ENCODE measurements around the gene BRSK2. TPM values are rescaled to one million over a fixed set of nuclear protein-coding genes. Genes with fewer than 3 reads are reported as not detected.
A peak's percentile ranks its signal among the peaks of the same experiment; 100 is the strongest.

The BRSK2 gene
- total RNA-seq, 1 experiment from 2014 or later, result 32.2 TPM

- intact Hi-C loops (cut with micrococcal nuclease; ENCODE audit: unreplicated experiment), result no loop called here
- Histone ChIP-seq H3K4me1 (ENCODE audit: control insufficient read depth, insufficient read depth, low read length) (peaks cover 7% of the 10 kb centered on the region), H3K36me3 (ENCODE audit: control insufficient read depth, insufficient read depth, low read length) (no peaks in the 10 kb centered on the region), H3K27ac (ENCODE audit: low read length) (no peak overlapping the region), H3K27me3 (ENCODE audit: control insufficient read depth, insufficient read depth, low read length) (no peaks in the 10 kb centered on the region), H3K4me3 (ENCODE audit: low read depth in 2 of 2, low read length in 2 of 2) (no peak overlapping the region), H3K9me3 (ENCODE audit: control insufficient read depth, insufficient read depth, low read depth, low read length) (no peaks in the 10 kb centered on the region)
- ChIA-PET CTCF (no interaction called here), POLR2A (no interaction called here)
- ATAC-seq (no peak), DNase-seq (ENCODE audit: low read depth, low spot score) (no peak)
- in situ Hi-C loops (cut with HindIII; ENCODE audit: low pct_unique_long_range_greater_than_20kb, low sequenced_read_pairs), result no loop called here
- TF ChIP-seq POLR2AphosphoS5 (IDR thresholded peaks at IDR 0.05; ENCODE audit: low read depth, low read length) (0 out of 2 replicates have a peak, but pooled peaks have one; percentile 4), TCF7L2 (IDR thresholded peaks at IDR 0.05; ENCODE audit: low read depth, low read length) (no peak)
- BruUV-seq (replicated peaks), result no TSS peak
Observed at GRCh38 chr11:1462698-1462975, 72.9 kb downstream of the BRSK2 start.

DNA sequence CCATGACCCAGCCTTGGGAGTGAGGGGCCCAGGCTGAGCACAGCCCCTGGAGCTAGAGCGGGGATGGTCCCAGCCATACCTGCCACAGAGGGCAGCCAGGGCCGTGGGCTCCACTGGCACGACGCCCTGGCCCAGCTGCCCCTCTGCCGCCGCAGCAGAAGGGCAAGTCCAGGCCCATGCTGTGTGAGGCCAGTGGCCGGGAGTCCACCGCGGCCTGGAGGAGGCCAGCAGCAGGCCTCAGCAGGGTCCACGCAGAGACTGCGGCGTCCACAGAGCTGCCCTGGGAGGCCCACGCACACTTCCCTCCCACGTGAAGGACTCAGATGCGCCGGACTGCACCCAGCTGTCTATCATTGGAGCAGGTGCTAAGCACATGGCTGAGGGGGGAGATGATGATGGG, 73.3 kb downstream of the BRSK2 start:
- intact Hi-C loops (cut with micrococcal nuclease; ENCODE audit: unreplicated experiment), result no loop called here

DNA sequence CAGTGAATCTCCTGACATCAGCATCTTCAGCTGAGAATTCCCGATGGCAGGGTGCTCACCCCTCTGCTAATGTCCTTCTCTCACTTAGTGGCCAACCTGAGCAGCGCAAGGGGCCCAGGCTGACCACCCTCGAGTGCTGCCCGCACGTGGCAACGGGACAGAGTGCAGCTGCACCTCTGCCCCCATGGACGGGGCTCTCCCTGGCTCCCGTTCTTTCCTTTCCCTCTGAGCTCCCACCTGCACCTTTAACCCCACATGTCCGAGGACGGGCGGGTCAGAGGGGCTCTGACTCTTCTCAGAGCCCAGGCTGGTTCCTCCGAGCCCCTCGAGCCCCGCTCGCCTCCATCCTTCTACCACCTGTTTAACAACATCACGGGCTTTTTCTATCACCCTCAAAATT, 77.0 kb downstream of the BRSK2 start:
- in situ Hi-C loops (cut with HindIII; ENCODE audit: low pct_unique_long_range_greater_than_20kb, low sequenced_read_pairs), result no loop called here
- ChIA-PET CTCF (interaction anchor here (0.6 to 1.1 kb wide), 2 partner anchors 20 to 163 kb away, joined by 3 to 16 read pairs; no protein-coding TSS in a partner anchor), POLR2A (no interaction called here)
- intact Hi-C loops (cut with micrococcal nuclease; ENCODE audit: unreplicated experiment), result no loop called here
- no peaks in the 10 kb centered on the region for H3K4me1 ChIP-seq (ENCODE audit: control insufficient read depth, insufficient read depth, low read length)
- DNase-seq (ENCODE audit: low read depth, low spot score) (no peak), ATAC-seq (no peak)
- H3K9me3 ChIP-seq (ENCODE audit: control insufficient read depth, insufficient read depth, low read depth, low read length), result no peaks in the 10 kb centered on the region
- no peak overlapping the region for H3K4me3 ChIP-seq (ENCODE audit: low read depth in 2 of 2, low read length in 2 of 2)
- no peak overlapping the region for H3K27ac ChIP-seq (ENCODE audit: low read length)
- no peaks in the 10 kb centered on the region for H3K27me3 ChIP-seq (ENCODE audit: control insufficient read depth, insufficient read depth, low read length)
- BruUV-seq (replicated peaks), result no TSS peak
- no peak for TF ChIP-seq SIN3A (IDR thresholded peaks at IDR 0.05; ENCODE audit: borderline replicate concordance, insufficient read depth, low read depth, low read length)
- no peaks in the 10 kb centered on the region for H3K36me3 ChIP-seq (ENCODE audit: control insufficient read depth, insufficient read depth, low read length)

More for the DNA sequence above, 73.3 kb downstream of the BRSK2 start:
- DNase-seq (ENCODE audit: low read depth, low spot score), result no peak
- POLR2A ChIA-PET, result no interaction called here
- Histone ChIP-seq H3K36me3 (ENCODE audit: control insufficient read depth, insufficient read depth, low read length) (no peaks in the 10 kb centered on the region), H3K9me3 (ENCODE audit: control insufficient read depth, insufficient read depth, low read depth, low read length) (no peaks in the 10 kb centered on the region), H3K4me1 (ENCODE audit: control insufficient read depth, insufficient read depth, low read length) (peaks cover 6% of the 10 kb centered on the region), H3K4me3 (ENCODE audit: low read depth in 2 of 2, low read length in 2 of 2) (no peak overlapping the region), H3K27ac (ENCODE audit: low read length) (no peak overlapping the region), H3K27me3 (ENCODE audit: control insufficient read depth, insufficient read depth, low read length) (no peaks in the 10 kb centered on the region)
- no peak for ATAC-seq
- CTCF ChIA-PET, result no interaction called here
- in situ Hi-C loops (cut with HindIII; ENCODE audit: low pct_unique_long_range_greater_than_20kb, low sequenced_read_pairs), result no loop called here
- 0 out of 2 replicates have a peak, but pooled peaks have one; percentile 11 for TF ChIP-seq POLR2AphosphoS5 (IDR thresholded peaks at IDR 0.05; ENCODE audit: low read depth, low read length)
- no peak for TF ChIP-seq SIN3A (IDR thresholded peaks at IDR 0.05; ENCODE audit: borderline replicate concordance, insufficient read depth, low read depth, low read length)
- TF ChIP-seq, protein P1, sequence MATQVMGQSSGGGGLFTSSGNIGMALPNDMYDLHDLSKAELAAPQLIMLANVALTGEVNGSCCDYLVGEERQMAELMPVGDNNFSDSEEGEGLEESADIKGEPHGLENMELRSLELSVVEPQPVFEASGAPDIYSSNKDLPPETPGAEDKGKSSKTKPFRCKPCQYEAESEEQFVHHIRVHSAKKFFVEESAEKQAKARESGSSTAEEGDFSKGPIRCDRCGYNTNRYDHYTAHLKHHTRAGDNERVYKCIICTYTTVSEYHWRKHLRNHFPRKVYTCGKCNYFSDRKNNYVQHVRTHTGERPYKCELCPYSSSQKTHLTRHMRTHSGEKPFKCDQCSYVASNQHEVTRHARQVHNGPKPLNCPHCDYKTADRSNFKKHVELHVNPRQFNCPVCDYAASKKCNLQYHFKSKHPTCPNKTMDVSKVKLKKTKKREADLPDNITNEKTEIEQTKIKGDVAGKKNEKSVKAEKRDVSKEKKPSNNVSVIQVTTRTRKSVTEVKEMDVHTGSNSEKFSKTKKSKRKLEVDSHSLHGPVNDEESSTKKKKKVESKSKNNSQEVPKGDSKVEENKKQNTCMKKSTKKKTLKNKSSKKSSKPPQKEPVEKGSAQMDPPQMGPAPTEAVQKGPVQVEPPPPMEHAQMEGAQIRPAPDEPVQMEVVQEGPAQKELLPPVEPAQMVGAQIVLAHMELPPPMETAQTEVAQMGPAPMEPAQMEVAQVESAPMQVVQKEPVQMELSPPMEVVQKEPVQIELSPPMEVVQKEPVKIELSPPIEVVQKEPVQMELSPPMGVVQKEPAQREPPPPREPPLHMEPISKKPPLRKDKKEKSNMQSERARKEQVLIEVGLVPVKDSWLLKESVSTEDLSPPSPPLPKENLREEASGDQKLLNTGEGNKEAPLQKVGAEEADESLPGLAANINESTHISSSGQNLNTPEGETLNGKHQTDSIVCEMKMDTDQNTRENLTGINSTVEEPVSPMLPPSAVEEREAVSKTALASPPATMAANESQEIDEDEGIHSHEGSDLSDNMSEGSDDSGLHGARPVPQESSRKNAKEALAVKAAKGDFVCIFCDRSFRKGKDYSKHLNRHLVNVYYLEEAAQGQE (IDR thresholded peaks at IDR 0.05; ENCODE audit: insufficient read depth in 1 of 2, low read depth in 2 of 2, low read length in 1 of 2), result no peak
- no TSS peak for BruUV-seq (replicated peaks)

DNA sequence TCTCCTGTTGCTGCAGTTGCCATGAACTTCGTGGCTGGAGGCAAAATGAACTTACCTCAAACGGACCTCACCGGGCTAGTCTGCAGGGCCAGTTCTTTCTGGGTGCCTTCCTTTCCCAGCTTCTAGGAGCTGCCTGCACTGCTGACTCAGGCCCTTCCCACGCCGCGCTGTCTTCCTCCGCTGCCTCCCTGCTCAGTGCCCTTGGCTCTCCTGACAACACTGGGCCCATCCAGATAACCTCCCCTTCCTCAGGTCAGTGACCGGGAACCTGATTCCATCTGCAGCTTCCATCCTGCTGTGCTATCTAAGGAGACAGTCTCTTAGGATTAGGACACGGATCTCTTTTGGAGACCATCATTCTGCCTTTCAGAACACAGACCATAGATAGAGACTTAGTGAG, 77.5 kb downstream of the BRSK2 start:
- Histone ChIP-seq H3K27me3 (ENCODE audit: control insufficient read depth, insufficient read depth, low read length) (no peaks in the 10 kb centered on the region), H3K27ac (ENCODE audit: low read length) (no peak overlapping the region), H3K9me3 (ENCODE audit: control insufficient read depth, insufficient read depth, low read depth, low read length) (no peaks in the 10 kb centered on the region), H3K36me3 (ENCODE audit: control insufficient read depth, insufficient read depth, low read length) (no peaks in the 10 kb centered on the region), H3K4me1 (ENCODE audit: control insufficient read depth, insufficient read depth, low read length) (no peaks in the 10 kb centered on the region), H3K4me3 (ENCODE audit: low read depth in 2 of 2, low read length in 2 of 2) (no peak overlapping the region)
- no peak for ATAC-seq
- TF ChIP-seq POLR2AphosphoS5 (IDR thresholded peaks at IDR 0.05; ENCODE audit: low read depth, low read length), result no peak
- no peak for TF ChIP-seq SIN3A (IDR thresholded peaks at IDR 0.05; ENCODE audit: borderline replicate concordance, insufficient read depth, low read depth, low read length)
- TF ChIP-seq, protein P1 (IDR thresholded peaks at IDR 0.05; ENCODE audit: insufficient read depth in 1 of 2, low read depth in 2 of 2, low read length in 1 of 2), result no peak
- TF ChIP-seq, protein P2, sequence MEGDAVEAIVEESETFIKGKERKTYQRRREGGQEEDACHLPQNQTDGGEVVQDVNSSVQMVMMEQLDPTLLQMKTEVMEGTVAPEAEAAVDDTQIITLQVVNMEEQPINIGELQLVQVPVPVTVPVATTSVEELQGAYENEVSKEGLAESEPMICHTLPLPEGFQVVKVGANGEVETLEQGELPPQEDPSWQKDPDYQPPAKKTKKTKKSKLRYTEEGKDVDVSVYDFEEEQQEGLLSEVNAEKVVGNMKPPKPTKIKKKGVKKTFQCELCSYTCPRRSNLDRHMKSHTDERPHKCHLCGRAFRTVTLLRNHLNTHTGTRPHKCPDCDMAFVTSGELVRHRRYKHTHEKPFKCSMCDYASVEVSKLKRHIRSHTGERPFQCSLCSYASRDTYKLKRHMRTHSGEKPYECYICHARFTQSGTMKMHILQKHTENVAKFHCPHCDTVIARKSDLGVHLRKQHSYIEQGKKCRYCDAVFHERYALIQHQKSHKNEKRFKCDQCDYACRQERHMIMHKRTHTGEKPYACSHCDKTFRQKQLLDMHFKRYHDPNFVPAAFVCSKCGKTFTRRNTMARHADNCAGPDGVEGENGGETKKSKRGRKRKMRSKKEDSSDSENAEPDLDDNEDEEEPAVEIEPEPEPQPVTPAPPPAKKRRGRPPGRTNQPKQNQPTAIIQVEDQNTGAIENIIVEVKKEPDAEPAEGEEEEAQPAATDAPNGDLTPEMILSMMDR (IDR thresholded peaks at IDR 0.05), result no peak
- no peak for TF ChIP-seq TCF7L2 (IDR thresholded peaks at IDR 0.05; ENCODE audit: low read depth, low read length)
- ChIA-PET POLR2A (no interaction called here), CTCF (interaction anchor here (0.6 to 1.1 kb wide), 2 partner anchors 21 to 164 kb away, joined by 3 to 16 read pairs; no protein-coding TSS in a partner anchor)
- DNase-seq (ENCODE audit: low read depth, low spot score), result no peak
- BruUV-seq (replicated peaks), result no TSS peak
- intact Hi-C loops (cut with micrococcal nuclease; ENCODE audit: unreplicated experiment), result no loop called here
- in situ Hi-C loops (cut with HindIII; ENCODE audit: low pct_unique_long_range_greater_than_20kb, low sequenced_read_pairs), result no loop called here
